PC-3 (cell line): ENCODE data around the gene PPARD. TPM values are rescaled to one million over a fixed set of nuclear protein-coding genes. Genes with fewer than 3 reads are reported as not detected.

Experiments
- ATAC-seq: fragments of 200-7000 bp; cut with Tn5 transposase; 2 replicates; pipeline ENCODE4 v1.9.1; 2020; ENCODE audit warnings: mild to moderate bottlenecking, moderate library complexity
- BruUV-seq: library from RNA; stranded (reverse); fragments of 400-500 nt; replicated peaks from 2 replicates; lab custom pipeline; 2021; lab: Mats Ljungman, UMichigan
- CTCF ChIA-PET: fragments of 300-600 bp; sonication (Branson Sonifier 250); formaldehyde crosslinking; loops from one replicate; lab custom pipeline; 2022; ENCODE audit warnings: antibody characterized with exemption; lab: Charles Lee
- POLR2A ChIA-PET: fragments of 300-600 bp; sonication (Branson Sonifier 250); formaldehyde crosslinking; loops from one replicate; lab custom pipeline; 2022; ENCODE audit warnings: antibody characterized with exemption; ENCODE audit not compliant: unreplicated experiment; lab: Charles Lee
- DNase-seq: peaks from one replicate; pipeline ENCODE4 v3.0.0-alpha.2; 2015
- H2AFZ ChIP-seq: fragments of 300-600 bp; sonication (generic); 2 replicates; pipeline ENCODE4 v1.6.0; 2016; ENCODE audit warnings: antibody characterized with exemption, low read length
- H3F3A ChIP-seq: fragments of 300-600 bp; sonication (generic); one replicate; pipeline ENCODE4 v1.6.0; 2017; ENCODE audit warnings: antibody characterized with exemption, low read length, control low read depth, mild to moderate bottlenecking; ENCODE audit not compliant: unreplicated experiment
- H3K27ac ChIP-seq: fragments of 300-600 bp; sonication (generic); 2 replicates; pipeline ENCODE4 v1.5.1; 2016; ENCODE audit warnings: mild to moderate bottlenecking, low read length
- H3K27me3 ChIP-seq: fragments of 300-600 bp; sonication (generic); 2 replicates; pipeline ENCODE4 v1.6.1; 2016; ENCODE audit warnings: low read length, mixed read lengths
- H3K36me3 ChIP-seq: fragments of 300-600 bp; sonication (generic); 2 replicates; pipeline ENCODE4 v1.6.1; 2016; ENCODE audit warnings: low read depth, mixed run types, low read length, mixed read lengths
- H3K4me1 ChIP-seq: fragments of 300-600 bp; sonication (generic); 2 replicates; pipeline ENCODE4 v1.5.1; 2016; ENCODE audit warnings: low read length; ENCODE audit not compliant: insufficient read depth
- H3K4me2 ChIP-seq: fragments of 300-600 bp; sonication (generic); 2 replicates; pipeline ENCODE4 v1.6.0; 2016; ENCODE audit warnings: low read length
- H3K4me3 ChIP-seq: fragments of 300-600 bp; sonication (generic); 2 replicates; pipeline ENCODE4 v1.5.1; 2016; ENCODE audit warnings: mild to moderate bottlenecking, low read length, mixed read lengths
- H3K79me2 ChIP-seq: fragments of 300-600 bp; sonication (generic); 2 replicates; pipeline ENCODE4 v1.6.1; 2017; ENCODE audit warnings: low read length, mixed read lengths
- H3K9ac ChIP-seq: fragments of 300-600 bp; sonication (generic); 2 replicates; pipeline ENCODE4 v1.6.0; 2016; ENCODE audit warnings: mild to moderate bottlenecking, low read length
- H3K9me2 ChIP-seq: fragments of 300-600 bp; sonication (generic); replicated peaks from 2 replicates; pipeline ENCODE4 v1.6.1; 2016; ENCODE audit warnings: mixed run types, low read length, mixed read lengths
- H3K9me3 ChIP-seq: fragments of 300-600 bp; sonication (generic); 2 replicates; pipeline ENCODE4 v1.6.1; 2016; ENCODE audit warnings: low read length, mixed read lengths
- H4K20me1 ChIP-seq: fragments of 300-600 bp; sonication (generic); 2 replicates; pipeline ENCODE4 v1.6.1; 2016; ENCODE audit warnings: low read length, mixed read lengths
- CTCF ChIP-seq: fragments of 300-600 bp; sonication (generic); conservative IDR thresholded peaks from 2 replicates; pipeline ENCODE4 v1.5.1; 2017; ENCODE audit warnings: antibody characterized with exemption, low read depth, mild to moderate bottlenecking, low read length
- EZH2 ChIP-seq: fragments of 300-600 bp; sonication (generic); IDR thresholded peaks from one replicate; pipeline ENCODE4 v1.6.1; 2017; ENCODE audit warnings: antibody characterized with exemption, mild to moderate bottlenecking, low read length; ENCODE audit not compliant: unreplicated experiment
- EZH2phosphoT487 ChIP-seq: fragments of 300-600 bp; sonication (generic); IDR thresholded peaks from 2 replicates; pipeline ENCODE4 v1.6.1; 2018; ENCODE audit warnings: mild to moderate bottlenecking, antibody characterized with exemption, low read length, borderline replicate concordance
- intact Hi-C: fragments of 100-400 bp; cut with micrococcal nuclease; formaldehyde crosslinking; loops from 2 replicates; pipeline ENCODE4 v1.9.0; 2023
- total RNA-seq: library from RNA; depleted of rRNA; stranded (reverse); fragments of >200 nt; gene quantifications from 2 replicates; pipeline ENCODE4 v1.2.3, GENCODE V29; 2014

PPARD gene
- total RNA-seq, 1 experiment from 2014 or later: 24.5 TPM

DNA sequence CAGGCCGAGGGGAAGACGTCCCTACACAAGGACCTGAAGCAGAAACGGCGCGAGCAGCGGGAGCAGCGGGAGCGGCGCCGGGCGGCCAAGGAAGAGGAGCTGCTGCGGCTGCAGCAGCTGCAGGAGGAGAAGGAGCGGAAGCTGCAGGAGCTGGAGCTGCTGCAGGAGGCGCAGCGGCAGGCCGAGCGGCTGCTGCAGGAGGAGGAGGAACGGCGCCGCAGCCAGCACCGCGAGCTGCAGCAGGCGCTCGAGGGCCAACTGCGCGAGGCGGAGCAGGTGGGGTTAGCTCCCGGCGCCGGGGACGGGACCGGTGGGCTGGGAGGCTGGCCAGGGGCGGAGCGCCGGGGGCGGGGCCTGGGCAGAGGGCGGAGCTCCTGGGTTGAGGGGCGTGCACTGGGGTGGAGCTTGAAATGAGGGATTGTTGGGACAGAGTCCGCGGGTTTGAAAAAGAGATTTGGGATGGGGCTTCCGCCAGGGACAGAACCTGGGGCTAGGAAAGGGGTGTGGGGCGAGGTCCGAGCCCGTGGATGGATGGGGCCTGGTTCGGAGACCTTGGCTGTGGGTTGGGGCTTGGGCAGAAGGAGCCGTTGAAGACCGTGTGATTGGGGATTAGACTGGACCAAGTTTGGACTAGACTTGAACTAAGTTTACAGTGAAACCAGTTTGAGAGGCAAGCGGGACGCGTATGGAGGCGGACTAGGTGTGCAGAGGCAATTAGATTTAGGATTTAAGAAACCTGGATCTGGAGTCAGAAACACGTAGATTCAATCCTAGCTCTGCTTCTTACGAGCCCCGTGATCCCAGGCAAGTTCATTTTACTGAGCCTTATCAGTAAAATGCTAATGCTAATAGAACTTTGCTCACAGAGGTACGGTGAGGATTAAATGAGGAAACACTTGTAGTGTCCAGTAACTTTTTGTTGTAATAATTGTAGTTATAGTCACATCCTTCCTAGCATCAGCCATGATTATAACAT is 23.9 kb upstream of the PPARD start:
- Histone ChIP-seq H3K36me3 (0 out of 2 replicates have a peak, but pooled peaks cover 5% of the 10 kb centered on the region), H3K4me1 (peaks cover 9% of the 10 kb centered on the region), H3K27ac (no peak overlapping the region), H3K9ac (peak overlapping the region; percentile 33), H2AFZ (peak overlapping the region; percentile 85), H3K4me2 (peak overlapping the region; percentile 88), H3K4me3 (peak overlapping the region; percentile 70), H3F3A (no peaks in the 10 kb centered on the region), H3K27me3 (no peaks in the 10 kb centered on the region), H3K79me2 (no peaks in the 10 kb centered on the region), H3K9me3 (no peaks in the 10 kb centered on the region), H3K9me2 (no peaks in the 10 kb centered on the region), H4K20me1 (no peaks in the 10 kb centered on the region)
- intact Hi-C loops: loop anchor here (2.0 kb wide), 1 partner anchor 16 kb away; no protein-coding TSS in a partner anchor
- TF ChIP-seq EZH2: no peak
- no TSS peak for BruUV-seq
- CTCF ChIA-PET: interaction anchor here (0.5 to 1.1 kb wide), 6 partner anchors 9 to 1595 kb away, joined by 3 to 7 read pairs (median 5); no protein-coding TSS in a partner anchor
- DNase-seq: peak; percentile 88
- POLR2A ChIA-PET: interaction anchor here (0.6 kb wide), 2 partner anchors 17 to 159 kb away, joined by 3 to 4 read pairs; no protein-coding TSS in a partner anchor
- ATAC-seq: peak; percentile 99

GRCh38 chr6:35319346-35320030 is 22.9 kb upstream of the PPARD start:
- no TSS peak for BruUV-seq
- no peak overlapping the region for H3K4me3 ChIP-seq
- no peaks in the 10 kb centered on the region for H3K9me3 ChIP-seq
- no peak overlapping the region for H3K27ac ChIP-seq
- no peaks in the 10 kb centered on the region for H4K20me1 ChIP-seq
- TF ChIP-seq EZH2phosphoT487: no peak
- TF ChIP-seq EZH2: no peak
- TF ChIP-seq CTCF: no peak
- 0 out of 2 replicates have a peak, but pooled peaks cover 5% of the 10 kb centered on the region for H3K36me3 ChIP-seq
- ChIA-PET POLR2A (no interaction called here), CTCF (no interaction called here)
- H2AFZ ChIP-seq: no peak overlapping the region
- no peaks in the 10 kb centered on the region for H3K79me2 ChIP-seq
- intact Hi-C loops: loop anchor here (2.0 kb wide), 1 partner anchor 17 kb away; no protein-coding TSS in a partner anchor
- H3K27me3 ChIP-seq: no peaks in the 10 kb centered on the region
- no peak overlapping the region for H3K9ac ChIP-seq
- no peaks in the 10 kb centered on the region for H3K9me2 ChIP-seq
- peaks cover 9% of the 10 kb centered on the region for H3K4me1 ChIP-seq
- H3F3A ChIP-seq: no peaks in the 10 kb centered on the region
- no peak for DNase-seq
- H3K4me2 ChIP-seq: no peak overlapping the region
- no peak for ATAC-seq

DNA sequence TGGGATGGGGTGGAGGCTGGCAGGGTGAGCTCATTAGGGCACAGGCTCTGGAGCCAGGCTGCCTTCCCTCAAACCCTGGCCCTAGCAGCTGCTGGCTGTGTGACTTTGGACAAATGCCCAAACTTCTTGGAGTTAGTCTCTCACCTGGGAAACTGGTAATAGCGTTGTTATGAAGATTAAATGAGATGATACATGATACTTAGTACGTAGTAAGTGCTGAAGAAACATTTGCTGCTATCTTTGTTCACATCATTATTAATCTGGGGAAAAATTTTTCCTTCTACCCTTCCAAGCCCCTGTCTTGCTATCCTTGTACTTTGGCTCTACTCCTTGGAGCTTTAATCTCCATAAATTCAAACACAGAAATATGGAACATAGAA is 22.3 kb upstream of the PPARD start:
- Histone ChIP-seq H3K27me3 (no peaks in the 10 kb centered on the region), H4K20me1 (no peaks in the 10 kb centered on the region), H3K4me1 (peaks cover 9% of the 10 kb centered on the region), H3K4me2 (no peak overlapping the region), H3K9me2 (no peaks in the 10 kb centered on the region), H3K9ac (no peak overlapping the region), H3K79me2 (no peaks in the 10 kb centered on the region), H2AFZ (no peak overlapping the region), H3K4me3 (no peak overlapping the region), H3K36me3 (0 out of 2 replicates have a peak, but pooled peaks cover 5% of the 10 kb centered on the region), H3F3A (no peaks in the 10 kb centered on the region), H3K27ac (no peak overlapping the region), H3K9me3 (no peaks in the 10 kb centered on the region)
- TF ChIP-seq EZH2phosphoT487 (no peak), EZH2 (no peak), CTCF (no peak)
- BruUV-seq: no TSS peak
- POLR2A ChIA-PET: no interaction called here
- CTCF ChIA-PET: no interaction called here
- ATAC-seq (no peak), DNase-seq (no peak)
- intact Hi-C loops: no loop called here
